Pancreas (tissue), 10 donors: ENCODE data around the gene KLHL12. TPM values are rescaled to one million over a fixed set of nuclear protein-coding genes. Genes with fewer than 3 reads are reported as not detected.

Experiments
- ATAC-seq, 4 donors: fragments of 200-7000 bp; cut with Tn5 transposase; one replicate each; pipeline versions ENCODE4 v1.8.0 to v1.9.1; 2020; ENCODE audit warnings: mild to moderate bottlenecking in 4 of 4, moderate library complexity in 4 of 4
- DNase-seq, 6 donors: peaks; one replicate each; pipeline ENCODE4 v3.0.0-alpha.2; 2020
- FAIRE-seq: peaks from 2 replicates; lab custom pipeline; 2012; peaks lifted over from hg19 to GRCh38; lab: Jason Lieb, UNC
- H3K27ac ChIP-seq, 4 donors: fragments of 200-600 bp; sonication (generic); 1 replicate in 3 of 4; 2 replicates in 1 of 4; pipeline versions ENCODE4 v1.5.0 to v1.8.0; 2020
- H3K27me3 ChIP-seq, 4 donors: fragments of 200-600 bp; one replicate each; pipeline ENCODE4 v1.8.0; 2021
- H3K36me3 ChIP-seq, 3 donors: fragments of 200-600 bp; sonication (generic) in 1 of 3; one replicate each; pipeline versions ENCODE4 v1.5.0 to v1.8.0; 2020 to 2021
- H3K4me1 ChIP-seq, 3 donors: fragments of 200-600 bp; one replicate each; pipeline ENCODE4 v1.8.0; 2021
- H3K4me3 ChIP-seq, 4 donors: fragments of 200-600 bp; sonication (generic) in 2 of 4; one replicate each; pipeline versions ENCODE4 v1.5.0 to v1.8.0; 2020 to 2021
- H3K9me3 ChIP-seq, 4 donors: fragments of 200-600 bp; one replicate each; pipeline ENCODE4 v1.8.0; 2021
- CTCF ChIP-seq, 4 donors: fragments of 200-600 bp; sonication (generic) in 3 of 4; IDR thresholded peaks; one replicate each; pipeline versions ENCODE4 v1.5.0 to v1.8.0; 2021; ENCODE audit warnings: antibody characterized with exemption in 4 of 4
- WGBS, 2 donors: extraction: QIAGEN DNeasy Blood & Tissue Kit; methylation state at CpG; one replicate each; pipeline ENCODE4 v1.1.7; 2013; 5-methylcytosine and 5-hydroxymethylcytosine counted together
- intact Hi-C, 3 donors: fragments of 100-400 bp; cut with DNase I; formaldehyde crosslinking; loops; one replicate each; pipeline versions ENCODE4 v1.11.1 to v1.14.2; 2022
- polyA plus RNA-seq, 2 donors: library from polyadenylated mRNA; stranded (reverse); fragments of 200-250 nt; gene quantifications; one replicate each; pipeline ENCODE4 v1.2.3, GENCODE V29; 2013
- total RNA-seq, 6 donors: library from RNA; stranded (reverse); fragmentation: NEBNext Ultra II Directional in 4 of 6; extraction: Animal tissue kit (Norgen Biotek cat#: 25700) in 4 of 6; gene quantifications; one replicate each; pipeline versions ENCODE4 v1.2.1 to v1.2.4, GENCODE V29; 2021 to 2023
- donor health status: healthy with polysubstance abuse.
- donor health status: DM: no; HTN: no; CAD: no; lungs with moderate emphysema.
- donor health status: DM: no; HTN: no; CAD: no.
- donor health status: control.
- donor health status: control.
- donor health status: Bipolar disorder and iron deficiency.
- donor health status: DM: yes; HTN: yes; CAD: no.
- donor health status: DM: no; HTN: no; CAD: no.
- donor health status: DM: no; HTN: no; CAD: no.
- donor health status: DM: yes; HTN: yes; CAD: no.

Gene KLHL12
- total and polyA plus RNA-seq, 8 donors, result 8.2 to 17.8 (median 11.7) TPM

DNA sequence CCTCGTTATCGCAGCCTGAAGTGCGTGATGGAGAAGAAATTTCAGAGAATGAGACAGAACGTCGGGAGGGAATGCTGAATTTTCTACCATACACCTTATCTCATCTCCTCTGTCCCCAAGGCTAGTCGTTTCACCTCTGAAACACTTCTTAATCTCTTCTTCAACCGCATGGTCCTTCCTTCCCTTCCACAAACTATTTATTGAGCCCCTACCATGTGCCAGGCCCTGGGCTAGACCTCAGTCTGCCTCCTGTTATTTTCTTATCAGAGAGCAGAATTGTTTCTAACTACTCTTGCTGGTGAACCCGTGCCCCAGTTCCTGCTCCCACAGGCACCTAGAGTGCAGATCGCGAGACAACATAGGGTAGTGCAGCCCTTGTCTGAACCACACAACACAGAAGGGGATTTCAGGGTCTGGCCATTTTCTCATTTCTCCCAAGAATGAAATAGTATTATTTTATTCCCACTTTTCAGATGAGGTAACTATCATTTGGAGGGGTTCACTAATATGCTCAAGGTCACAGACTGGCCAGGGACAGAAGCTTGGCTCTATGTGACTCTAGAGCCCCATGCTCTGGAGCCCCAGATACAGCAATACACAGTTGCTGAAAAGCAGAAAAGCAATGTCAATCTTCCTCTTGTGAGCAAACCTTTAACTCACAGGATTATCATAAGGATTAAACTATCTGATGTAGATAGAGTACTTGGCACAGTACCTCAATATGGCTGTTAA is 31.7 kb upstream of the KLHL12 start:
- FAIRE-seq, result no peak
- Histone ChIP-seq H3K27ac (peak overlapping the region in 1 of 4 donors; percentile 93), H3K36me3 (no peaks in the 10 kb centered on the region), H3K27me3 (no peaks in the 10 kb centered on the region), H3K4me1 (peaks cover 5 to 23% (median 22%) of the 10 kb centered on the region in 3 donors), H3K9me3 (no peaks in the 10 kb centered on the region), H3K4me3 (peak overlapping the region; percentile 81 to 100 (median 95))
- peak; percentile 4 to 33 (median 19) for ATAC-seq
- 0 to 2% methylated on average over 10 of the region's 10 CpGs for WGBS, 2 donors
- no peak for DNase-seq
- TF ChIP-seq CTCF (IDR thresholded peaks at IDR 0.05), result no peak
- intact Hi-C loops, result no loop called here

GRCh38 chr1:202957733-202958543 is 30.9 kb upstream of the KLHL12 start, which contains the start of gene ADIPOR1:
TSS of gene ADIPOR1 (minus strand) at chr1:202958312. CDS start at chr1:202951070, 7,242 bp downstream.
- no peak for FAIRE-seq
- Histone ChIP-seq H3K4me3 (peak within 1 kb of the TSS; percentile 81 to 100 (median 95)), H3K4me1 (peaks cover 5 to 31% (median 22%) of the 10 kb centered on the region in 3 donors), H3K27ac (peak within 1 kb of the TSS; percentile 81 to 93 (median 90)), H3K27me3 (no peaks in the 10 kb centered on the region), H3K9me3 (no peaks in the 10 kb centered on the region), H3K36me3 (no peaks in the 10 kb centered on the region)
- peak; percentile 93 to 97 (median 94) for DNase-seq
- ATAC-seq, result peak; percentile 99
- intact Hi-C loops, result no loop called here
- TF ChIP-seq CTCF (IDR thresholded peaks at IDR 0.05), result peak in 2 of 4 donors; percentile 9 to 12
- WGBS, 2 donors, result 0 to 1% methylated on average over 55 to 86 of the region's 86 CpGs

GRCh38 chr1:202956969-202957368 is 29.9 kb upstream of the KLHL12 start:
- no peak overlapping the region for H3K27ac ChIP-seq
- WGBS, 2 donors, result 43 to 49% methylated on average over 6 of the region's 6 CpGs
- no peaks in the 10 kb centered on the region for H3K27me3 ChIP-seq
- no peak for TF ChIP-seq CTCF (IDR thresholded peaks at IDR 0.05)
- ATAC-seq (no peak), DNase-seq (no peak), FAIRE-seq (no peak)
- intact Hi-C loops, result no loop called here
- no peaks in the 10 kb centered on the region for H3K36me3 ChIP-seq
- peak overlapping the region in 3 of 4 donors; percentile 81 to 100 (median 94) for H3K4me3 ChIP-seq
- H3K4me1 ChIP-seq, result peaks cover 5 to 31% (median 25%) of the 10 kb centered on the region in 3 donors
- no peaks in the 10 kb centered on the region for H3K9me3 ChIP-seq

DNA sequence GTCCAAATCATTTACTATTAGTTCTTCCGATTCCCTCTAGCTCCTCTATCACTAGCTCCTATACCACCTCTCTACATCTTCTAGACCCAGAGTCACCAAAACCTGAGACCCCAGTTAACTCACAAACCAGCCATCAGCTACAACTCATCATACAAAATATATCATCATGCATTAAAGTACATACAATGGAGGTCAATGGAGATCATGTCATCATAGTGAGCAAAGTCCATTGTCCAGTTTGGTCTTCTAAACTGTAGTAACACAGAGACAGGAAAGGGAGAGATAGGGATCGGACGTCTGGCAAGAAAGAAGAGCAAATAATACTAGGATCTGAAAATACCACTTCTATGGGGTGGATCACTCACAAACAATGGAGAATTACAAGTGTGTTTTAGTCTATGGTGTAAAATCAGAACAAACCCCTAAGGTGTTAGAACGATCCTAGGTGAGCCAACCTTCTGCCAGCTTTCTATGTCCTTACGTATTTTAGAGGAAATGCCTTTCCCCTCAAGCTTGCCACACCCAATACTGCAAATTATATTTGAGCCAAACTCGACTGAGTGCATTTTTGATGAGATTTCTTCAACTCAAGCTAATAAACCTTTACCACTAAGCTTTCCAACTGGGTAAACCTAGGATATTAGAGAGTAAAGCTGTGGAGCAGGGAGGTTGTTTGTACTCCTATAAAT is 27.2 kb upstream of the KLHL12 start:
- TF ChIP-seq CTCF (IDR thresholded peaks at IDR 0.05), result no peak
- H3K4me3 ChIP-seq, result no peak overlapping the region
- 56 to 68% methylated on average over 6 of the region's 6 CpGs for WGBS, 2 donors
- intact Hi-C loops, result no loop called here
- H3K9me3 ChIP-seq, result no peaks in the 10 kb centered on the region
- FAIRE-seq (no peak), ATAC-seq (no peak), DNase-seq (no peak)
- H3K27me3 ChIP-seq, result no peaks in the 10 kb centered on the region
- H3K4me1 ChIP-seq, result peaks cover 5 to 31% (median 31%) of the 10 kb centered on the region in 3 donors
- peaks cover 0 to 4% (median 0%) of the 10 kb centered on the region in 3 donors for H3K36me3 ChIP-seq
- H3K27ac ChIP-seq, result no peak overlapping the region
